Esophagus muscularis mucosa (tissue), 4 donors: ENCODE data around the gene DMXL1.

Source experiments
- CTCF ChIP-seq, 3 experiments: fragments of 200-600 bp in 2 of 3; fragments of 450-650 bp in 1 of 3; sonication (generic) in 2 of 3; IDR thresholded peaks; one replicate each; pipeline ENCODE4 v1.5.1; 2017 to 2019; ENCODE audit warnings: antibody characterized with exemption in 3 of 3, mild to moderate bottlenecking in 2 of 3, moderate library complexity in 1 of 3
- EP300 ChIP-seq: sonication (generic); formaldehyde crosslinking; IDR thresholded peaks from one replicate; pipeline ENCODE4 v1.6.1; 2017; ENCODE audit warnings: antibody characterized with exemption
- POLR2A ChIP-seq: fragments of 450-650 bp; IDR thresholded peaks from one replicate; pipeline ENCODE4 v1.6.1; 2017; ENCODE audit warnings: antibody characterized with exemption, moderate library complexity, mild to moderate bottlenecking, low read depth
- POLR2AphosphoS5 ChIP-seq, 2 donors: sonication (generic); formaldehyde crosslinking; IDR thresholded peaks; one replicate each; pipeline ENCODE4 v1.6.1; 2017; ENCODE audit warnings: antibody characterized with exemption in 2 of 2

- TF ChIP-seq CTCF (IDR thresholded peaks at IDR 0.05) (no peak), POLR2A (no peak), EP300 (no peak), POLR2AphosphoS5 (IDR thresholded peaks at IDR 0.05) (no peak)
These were observed 201.2 kb downstream of the DMXL1 start for GRCh38 chr5:119271758-119272730.
